Measurements from ENCODE around the gene EBF3. TPM values are rescaled to one million over a fixed set of nuclear protein-coding genes. Genes with fewer than 3 reads are reported as not detected.

EBF3 gene
- total and polyA plus RNA-seq, 2 experiments from 2014 or later: 0.27 to 0.49 TPM

DNA sequence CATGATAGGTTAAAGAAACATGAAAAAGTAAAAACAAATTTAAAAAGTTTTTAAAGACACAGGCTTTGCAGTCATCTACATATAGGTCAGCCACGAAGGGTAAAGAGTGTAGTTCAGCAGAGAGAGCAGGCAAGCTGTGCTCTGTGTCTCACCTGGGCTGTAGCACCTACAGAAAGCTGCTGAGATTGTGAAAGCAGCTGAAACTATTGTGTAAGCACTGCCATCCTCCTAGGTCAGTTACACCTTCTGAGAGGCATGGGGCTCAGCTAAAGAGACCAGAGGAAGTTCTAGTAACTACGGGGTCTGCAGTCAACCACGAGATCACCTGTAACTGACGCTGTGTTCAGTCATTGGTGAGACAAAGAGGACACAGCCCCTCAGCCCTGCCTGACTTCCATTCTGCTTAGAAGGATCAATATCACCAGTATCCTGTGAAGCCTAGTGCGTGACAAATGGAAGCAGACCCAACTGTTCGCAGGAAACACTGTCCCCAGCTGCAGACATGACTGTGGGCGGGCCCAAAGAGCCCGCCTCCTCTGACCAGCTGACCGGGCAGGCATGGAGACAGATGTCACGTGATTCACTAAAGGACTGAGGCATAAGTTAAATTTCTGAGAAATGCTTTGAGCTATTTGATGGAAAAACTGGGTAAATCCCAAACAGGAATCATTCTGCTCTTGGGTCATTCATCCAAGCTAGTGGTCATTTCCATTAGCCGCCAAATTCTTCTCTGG lies 87.9 kb downstream of the EBF3 start (continued):
- TF ChIP-seq ZNF462 (CRISPR knock-in tag; IDR thresholded peaks at IDR 0.05) (no peak), EZH2phosphoT487 (IDR thresholded peaks at IDR 0.05; ENCODE audit: unreplicated experiment) (no peak), STAT1 (IDR thresholded peaks at IDR 0.05; ENCODE audit: unreplicated experiment) (no peak), EZH2 (IDR thresholded peaks at IDR 0.05; ENCODE audit: low read depth, unreplicated experiment) (no peak), ETS1 (IDR thresholded peaks at IDR 0.05) (no peak), JUNB (IDR thresholded peaks at IDR 0.05; ENCODE audit: unreplicated experiment) (no peak)

- Histone ChIP-seq H2AFZ (no peak overlapping the region), H3K79me2 (replicated peaks; ENCODE audit: insufficient read depth) (no peaks in the 10 kb centered on the region), H3K9me2 (ENCODE audit: insufficient read depth) (no peaks in the 10 kb centered on the region), H3K27me3 (ENCODE audit: insufficient read depth) (no peaks in the 10 kb centered on the region), H4K20me1 (replicated peaks; ENCODE audit: insufficient read depth) (no peaks in the 10 kb centered on the region), H3K27ac (ENCODE audit: low read depth) (no peak overlapping the region), H3K4me2 (no peak overlapping the region), H3F3A (replicated peaks; ENCODE audit: low read depth) (no peaks in the 10 kb centered on the region), H3K4me3 (no peak overlapping the region), H3K4me1 (ENCODE audit: insufficient read depth) (peaks cover 27% of the 10 kb centered on the region), H3K36me3 (ENCODE audit: insufficient read depth) (no peaks in the 10 kb centered on the region)
- no peak overlapping the region for H3K27ac Mint-ChIP-seq
- H3K9me3 Mint-ChIP-seq: no peaks in the 10 kb centered on the region
- peaks cover 21% of the 10 kb centered on the region for H3K27me3 Mint-ChIP-seq (ENCODE audit: insufficient read depth, low read depth, poor library complexity)
- H3K4me1 Mint-ChIP-seq: peaks cover 41% of the 10 kb centered on the region
- ATAC-seq (no peak), DNase-seq (ENCODE audit: low spot score) (no peak)
- TF ChIP-seq EZH2 (IDR thresholded peaks at IDR 0.05; ENCODE audit: low read depth, unreplicated experiment) (no peak), CREB1 (CRISPR knock-in tag; IDR thresholded peaks at IDR 0.05; ENCODE audit: low read depth) (no peak)
- H3K36me3 Mint-ChIP-seq (ENCODE audit: low read depth): no peaks in the 10 kb centered on the region; the same call in 2 of the 3 replicates
- H3K4me3 Mint-ChIP-seq: no peak overlapping the region
Measured at GRCh38 chr10:129873351-129873750, 90.7 kb downstream of the EBF3 start.
